ENCODE data around the gene COL4A2.

Gene COL4A2

GRCh38 chr13:110438776-110439175 lies 131.7 kb downstream of the COL4A2 start:
- Histone ChIP-seq H3K4me1 (ENCODE audit: low read depth, poor library complexity, severe bottlenecking) (no peaks in the 10 kb centered on the region), H3K79me2 (ENCODE audit: insufficient read depth, low read depth) (no peaks in the 10 kb centered on the region), H3K36me3 (ENCODE audit: insufficient read depth) (no peaks in the 10 kb centered on the region), H4K20me1 (ENCODE audit: insufficient read depth) (no peaks in the 10 kb centered on the region), H2AFZ (ENCODE audit: low read depth) (no peak overlapping the region), H3K4me2 (no peak overlapping the region), H3K4me3 (IDR thresholded peaks at IDR 0.05; ENCODE audit: insufficient read depth, low read depth, low read length) (no peak overlapping the region), H3K9ac (no peak overlapping the region), H3K27ac (no peak overlapping the region), H3K27me3 (ENCODE audit: insufficient read depth, low read depth) (no peaks in the 10 kb centered on the region)
- no peak for TF ChIP-seq CTCF (conservative IDR thresholded peaks at IDR 0.05; ENCODE audit: low read depth, low read length)

GRCh38 chr13:110440946-110441731 lies 134.1 kb downstream of the COL4A2 start:
- Histone ChIP-seq H3K27me3 (ENCODE audit: insufficient read depth, low read depth) (no peaks in the 10 kb centered on the region), H3K36me3 (ENCODE audit: insufficient read depth) (no peaks in the 10 kb centered on the region)

GRCh38 chr13:110442930-110443621 lies 136.0 kb downstream of the COL4A2 start:
- TF ChIP-seq CTCF (conservative IDR thresholded peaks at IDR 0.05; ENCODE audit: low read depth, low read length): no peak
- Histone ChIP-seq H3K79me2 (ENCODE audit: insufficient read depth, low read depth) (no peaks in the 10 kb centered on the region), H4K20me1 (ENCODE audit: insufficient read depth) (no peaks in the 10 kb centered on the region), H3K9ac (no peak overlapping the region), H3K4me2 (no peak overlapping the region), H3K27ac (no peak overlapping the region), H3K36me3 (ENCODE audit: insufficient read depth) (no peaks in the 10 kb centered on the region), H3K27me3 (ENCODE audit: insufficient read depth, low read depth) (no peaks in the 10 kb centered on the region), H3K4me1 (ENCODE audit: low read depth, poor library complexity, severe bottlenecking) (no peaks in the 10 kb centered on the region), H3K4me3 (IDR thresholded peaks at IDR 0.05; ENCODE audit: insufficient read depth, low read depth, low read length) (no peak overlapping the region), H2AFZ (ENCODE audit: low read depth) (no peak overlapping the region)

More at GRCh38 chr13:110440946-110441731, 134.1 kb downstream of the COL4A2 start:
- Histone ChIP-seq H3K9ac (no peak overlapping the region), H3K4me2 (no peak overlapping the region), H3K79me2 (ENCODE audit: insufficient read depth, low read depth) (no peaks in the 10 kb centered on the region), H3K4me3 (IDR thresholded peaks at IDR 0.05; ENCODE audit: insufficient read depth, low read depth, low read length) (no peak overlapping the region), H2AFZ (ENCODE audit: low read depth) (no peak overlapping the region), H3K4me1 (ENCODE audit: low read depth, poor library complexity, severe bottlenecking) (no peaks in the 10 kb centered on the region), H4K20me1 (ENCODE audit: insufficient read depth) (no peaks in the 10 kb centered on the region), H3K27ac (no peak overlapping the region)
- no peak for TF ChIP-seq CTCF (conservative IDR thresholded peaks at IDR 0.05; ENCODE audit: low read depth, low read length)

- Histone ChIP-seq H4K20me1 (ENCODE audit: insufficient read depth) (no peaks in the 10 kb centered on the region), H3K27me3 (ENCODE audit: insufficient read depth, low read depth) (no peaks in the 10 kb centered on the region), H3K27ac (no peak overlapping the region), H3K4me3 (IDR thresholded peaks at IDR 0.05; ENCODE audit: insufficient read depth, low read depth, low read length) (no peak overlapping the region), H3K4me1 (ENCODE audit: low read depth, poor library complexity, severe bottlenecking) (no peaks in the 10 kb centered on the region), H3K9ac (no peak overlapping the region), H2AFZ (ENCODE audit: low read depth) (no peak overlapping the region), H3K4me2 (no peak overlapping the region), H3K36me3 (ENCODE audit: insufficient read depth) (no peaks in the 10 kb centered on the region), H3K79me2 (ENCODE audit: insufficient read depth, low read depth) (no peaks in the 10 kb centered on the region)
- no peak for TF ChIP-seq CTCF (conservative IDR thresholded peaks at IDR 0.05; ENCODE audit: low read depth, low read length)
Measured at GRCh38 chr13:110443622-110444225, 136.6 kb downstream of the COL4A2 start.
